Parathyroid adenoma (tissue), 2 donors: Measurements from ENCODE around the gene C10orf120.

Source experiments
- H2AFZ ChIP-seq: fragments of 300-600 bp; sonication (generic); one replicate; pipeline ENCODE4 v1.7.0; 2017; ENCODE audit warnings: antibody characterized with exemption, mild to moderate bottlenecking
- H3K27ac ChIP-seq: fragments of 300-600 bp; sonication (generic); one replicate; pipeline ENCODE4 v1.7.0; 2017
- H3K27me3 ChIP-seq: fragments of 300-600 bp; sonication (generic); one replicate; pipeline ENCODE4 v1.7.0; 2017; ENCODE audit warnings: low read length; ENCODE audit not compliant: control insufficient read depth, insufficient read depth
- H3K36me3 ChIP-seq: fragments of 300-600 bp; sonication (generic); one replicate; pipeline ENCODE4 v1.7.0; 2017; ENCODE audit warnings: low read length; ENCODE audit not compliant: control insufficient read depth, insufficient read depth
- H3K4me1 ChIP-seq: fragments of 300-600 bp; sonication (generic); one replicate; pipeline ENCODE4 v1.7.0; 2017; ENCODE audit warnings: control low read depth
- H3K4me2 ChIP-seq: fragments of 300-600 bp; sonication (generic); one replicate; pipeline ENCODE4 v1.7.0; 2017; ENCODE audit warnings: low read length
- H3K4me3 ChIP-seq: fragments of 300-600 bp; sonication (generic); one replicate; pipeline ENCODE4 v1.7.0; 2017; ENCODE audit warnings: low read depth, low read length
- H3K79me2 ChIP-seq: fragments of 300-600 bp; sonication (generic); one replicate; pipeline ENCODE4 v1.7.0; 2017; ENCODE audit warnings: control low read depth
- H3K9ac ChIP-seq: fragments of 300-600 bp; sonication (generic); one replicate; pipeline ENCODE4 v1.7.0; 2017; ENCODE audit warnings: mild to moderate bottlenecking
- H3K9me3 ChIP-seq: fragments of 300-600 bp; sonication (generic); one replicate; pipeline ENCODE4 v1.7.0; 2017; ENCODE audit warnings: low read length; ENCODE audit not compliant: control insufficient read depth
- CTCF ChIP-seq: fragments of 300-600 bp; sonication (generic); IDR thresholded peaks from one replicate; pipeline ENCODE4 v1.7.0; 2017; ENCODE audit warnings: antibody characterized with exemption, mild to moderate bottlenecking
- donor health status: primary hyperparathyroidism.

C10orf120 gene

GRCh38 chr10:122738031-122738430 lies 38.4 kb upstream of the C10orf120 start:
- no peak overlapping the region for H3K4me2 ChIP-seq
- no peak overlapping the region for H3K27ac ChIP-seq
- no peaks in the 10 kb centered on the region for H3K4me1 ChIP-seq
- no peak overlapping the region for H3K4me3 ChIP-seq
- H3K79me2 ChIP-seq, result no peaks in the 10 kb centered on the region
- H3K27me3 ChIP-seq, result no peaks in the 10 kb centered on the region
- no peak for TF ChIP-seq CTCF
- H3K36me3 ChIP-seq, result no peaks in the 10 kb centered on the region
- H3K9me3 ChIP-seq, result no peaks in the 10 kb centered on the region
- H3K9ac ChIP-seq, result no peak overlapping the region
- no peak overlapping the region for H2AFZ ChIP-seq

- no peak overlapping the region for H3K9ac ChIP-seq
- no peaks in the 10 kb centered on the region for H3K79me2 ChIP-seq
- no peak for TF ChIP-seq CTCF
Measured at GRCh38 chr10:122733931-122734665, 34.5 kb upstream of the C10orf120 start.

GRCh38 chr10:122733443-122733842 lies 33.8 kb upstream of the C10orf120 start:
- TF ChIP-seq CTCF, result no peak
- no peak overlapping the region for H2AFZ ChIP-seq
- H3K4me3 ChIP-seq, result no peak overlapping the region
- H3K9me3 ChIP-seq, result no peaks in the 10 kb centered on the region
- no peaks in the 10 kb centered on the region for H3K79me2 ChIP-seq
- no peak overlapping the region for H3K4me2 ChIP-seq
- H3K9ac ChIP-seq, result no peak overlapping the region
- H3K27ac ChIP-seq, result no peak overlapping the region
- H3K27me3 ChIP-seq, result no peaks in the 10 kb centered on the region
- no peaks in the 10 kb centered on the region for H3K4me1 ChIP-seq
- no peaks in the 10 kb centered on the region for H3K36me3 ChIP-seq

More at GRCh38 chr10:122733931-122734665, 34.5 kb upstream of the C10orf120 start:
- H3K4me3 ChIP-seq, result no peak overlapping the region
- no peak overlapping the region for H3K4me2 ChIP-seq
- no peaks in the 10 kb centered on the region for H3K36me3 ChIP-seq
- no peak overlapping the region for H2AFZ ChIP-seq
- no peaks in the 10 kb centered on the region for H3K9me3 ChIP-seq
- no peaks in the 10 kb centered on the region for H3K27me3 ChIP-seq
- H3K4me1 ChIP-seq, result no peaks in the 10 kb centered on the region
- no peak overlapping the region for H3K27ac ChIP-seq

GRCh38 chr10:122730238-122730637 lies 30.6 kb upstream of the C10orf120 start:
- Histone ChIP-seq H3K27ac (no peak overlapping the region), H3K9ac (no peak overlapping the region), H3K79me2 (no peaks in the 10 kb centered on the region), H3K27me3 (no peaks in the 10 kb centered on the region), H2AFZ (no peak overlapping the region), H3K4me2 (no peak overlapping the region), H3K36me3 (no peaks in the 10 kb centered on the region), H3K4me1 (no peaks in the 10 kb centered on the region), H3K9me3 (no peaks in the 10 kb centered on the region), H3K4me3 (no peak overlapping the region)
- no peak for TF ChIP-seq CTCF

- TF ChIP-seq CTCF, result no peak
- Histone ChIP-seq H3K79me2 (no peaks in the 10 kb centered on the region), H3K27me3 (no peaks in the 10 kb centered on the region), H3K4me1 (no peaks in the 10 kb centered on the region), H3K4me2 (no peak overlapping the region), H3K9ac (no peak overlapping the region), H3K36me3 (no peaks in the 10 kb centered on the region), H3K27ac (no peak overlapping the region), H3K4me3 (no peak overlapping the region), H3K9me3 (no peaks in the 10 kb centered on the region), H2AFZ (no peak overlapping the region)
Measured at GRCh38 chr10:122729126-122729525, 29.5 kb upstream of the C10orf120 start.
